NCI-H460 (cell line): ENCODE measurements around the gene DVL1. TPM values are rescaled to one million over a fixed set of nuclear protein-coding genes. Genes with fewer than 3 reads are reported as not detected.

ENCODE experiments used
- DNase-seq: peaks from one replicate; pipeline ENCODE4 v3.0.0-alpha.2; 2016; ENCODE audit warnings: low read depth; ENCODE audit errors: extremely low read depth
- total RNA-seq: library from RNA; depleted of rRNA; stranded (reverse); fragments of >200 nt; shearing (Covaris generic); gene quantifications from 2 replicates; pipeline ENCODE4 v1.2.3, GENCODE V29; 2014

DVL1 gene
- total RNA-seq, 1 experiment from 2014 or later, result 53.7 TPM

- DNase-seq, result no peak
Measured at GRCh38 chr1:1356796-1357401, 7.7 kb upstream of the DVL1 start.

- DNase-seq, result no peak
Measured at GRCh38 chr1:1356166-1356795, 7.1 kb upstream of the DVL1 start.

GRCh38 chr1:1355416-1355815 lies 6.2 kb upstream of the DVL1 start:
- DNase-seq, result no peak

GRCh38 chr1:1354271-1355247 lies 5.3 kb upstream of the DVL1 start:
- no peak for DNase-seq

GRCh38 chr1:1353389-1354151 lies 4.4 kb upstream of the DVL1 start:
- DNase-seq, result no peak

GRCh38 chr1:1352786-1353388 lies 3.7 kb upstream of the DVL1 start:
- DNase-seq, result no peak

- no peak for DNase-seq
Measured at GRCh38 chr1:1351511-1352427, 2.6 kb upstream of the DVL1 start.

GRCh38 chr1:1348420-1349255 lies 580 bp downstream of the DVL1 start:
- no peak for DNase-seq

- no peak for DNase-seq
Measured at GRCh38 chr1:1347663-1348419, 1.4 kb downstream of the DVL1 start.

- DNase-seq, result no peak
Measured at GRCh38 chr1:1347026-1347595, 2.1 kb downstream of the DVL1 start.

- DNase-seq, result no peak
Measured at GRCh38 chr1:1346501-1346890, 2.7 kb downstream of the DVL1 start.

- DNase-seq, result no peak
Measured at GRCh38 chr1:1345860-1346500, 3.2 kb downstream of the DVL1 start.

- DNase-seq, result no peak
Measured at GRCh38 chr1:1345384-1345783, 3.8 kb downstream of the DVL1 start.

GRCh38 chr1:1344655-1345361 lies 4.4 kb downstream of the DVL1 start:
- peak; percentile 77 for DNase-seq

- DNase-seq, result no peak
Measured at GRCh38 chr1:1343811-1344421, 5.3 kb downstream of the DVL1 start.
